Posterior cingulate gyrus (tissue), 11 donors: ENCODE results near the gene BCKDHA.

Experiments
- DNase-seq, 10 donors: peaks; one replicate each; pipeline versions ENCODE4 v3.0.0 to v3.0.0-alpha.2; 2020 to 2021; ENCODE audit warnings: mixed read lengths in 3 of 10
- intact Hi-C: fragments of 100-400 bp; cut with DNase I; formaldehyde crosslinking; loops from one replicate; pipeline ENCODE4 v1.15.1; 2023

Gene BCKDHA

DNA sequence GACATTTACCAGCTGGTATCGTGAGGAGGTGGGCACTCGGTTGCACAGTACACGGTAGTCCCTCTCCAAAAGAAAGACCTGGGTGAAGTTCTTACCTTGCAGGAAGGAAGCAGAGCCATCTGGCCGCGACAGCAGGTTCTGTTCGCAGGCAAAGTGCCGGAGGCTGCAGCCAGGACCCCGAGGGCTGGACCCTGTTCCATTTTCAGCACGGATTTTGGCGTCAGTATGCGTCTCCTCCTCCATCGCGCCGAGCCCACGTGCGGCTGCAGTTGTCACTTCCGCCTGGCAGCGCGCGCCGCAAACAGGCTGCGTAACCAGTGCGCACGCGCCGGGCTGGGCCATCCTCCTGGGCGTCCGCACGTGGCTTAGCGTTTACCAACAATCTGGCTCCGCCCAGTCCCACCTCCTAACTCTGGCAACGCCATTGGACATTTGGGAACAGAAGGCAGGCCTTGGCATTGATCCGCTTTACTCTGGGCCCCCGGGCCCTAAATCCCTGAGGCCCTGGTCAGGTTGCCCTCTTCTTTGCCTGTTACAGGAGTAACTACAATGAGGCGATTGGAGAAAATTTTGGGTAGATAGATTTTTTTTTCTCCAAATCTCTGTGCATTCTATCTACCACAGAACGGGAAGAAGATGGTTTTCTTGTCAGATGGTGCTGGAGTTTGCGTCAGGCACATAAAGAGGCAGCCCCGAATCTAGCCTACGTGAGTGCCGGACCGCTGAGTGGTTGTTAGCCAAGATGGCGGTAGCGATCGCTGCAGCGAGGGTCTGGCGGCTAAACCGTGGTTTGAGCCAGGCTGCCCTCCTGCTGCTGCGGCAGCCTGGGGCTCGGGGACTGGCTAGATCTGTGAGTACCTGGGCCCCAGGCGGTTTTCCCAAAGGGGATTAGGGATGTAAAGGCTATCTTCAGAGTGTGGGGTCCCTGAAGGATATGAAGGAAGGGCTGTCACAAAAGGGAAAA is at the start of gene BCKDHA, which contains the start of gene EXOSC5:
BCKDHA (plus strand) TSS at position 733 of the 964 bp plus-strand sequence; CDS start at position 743, 10 bp downstream.
EXOSC5 (minus strand) TSS at position 274 of the 964 bp plus-strand sequence; CDS start at position 243, 31 bp downstream.
- intact Hi-C loops: loop anchor here (2.0 kb wide), 1 partner anchor 33 kb away; the partner anchor contains the start of gene B9D2
- DNase-seq: peak; percentile 98 to 100 (median 99)

DNA sequence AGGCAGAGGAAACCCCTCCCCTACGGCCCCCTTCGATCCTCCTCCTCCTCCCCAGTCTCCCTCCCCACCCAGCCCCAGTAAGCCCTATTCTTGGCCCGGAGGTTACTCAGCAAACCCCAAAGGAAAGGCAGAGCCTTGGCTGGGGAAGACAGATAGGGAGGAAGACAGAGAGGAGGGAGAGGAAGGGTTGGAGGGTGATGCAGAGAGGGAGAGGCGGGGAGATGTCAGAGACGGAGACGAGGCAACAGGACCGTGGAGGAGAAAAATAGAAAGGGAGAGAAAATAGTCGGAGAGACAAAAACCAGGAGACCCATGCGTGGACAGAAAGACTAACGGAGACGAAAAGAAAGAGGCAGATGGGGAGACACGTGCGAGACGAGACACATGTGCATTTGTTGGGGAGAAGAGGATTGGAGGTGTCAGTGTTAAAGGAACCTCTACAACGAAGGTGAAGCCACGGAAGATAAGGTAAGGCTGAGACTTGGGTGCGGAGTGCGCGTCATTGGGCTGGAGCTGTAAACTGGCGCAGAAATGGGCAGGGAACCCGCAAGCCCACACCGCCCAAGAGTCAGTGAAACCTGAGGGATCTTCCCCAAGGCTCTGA is 46.8 kb upstream of the BCKDHA start:
- intact Hi-C loops: no loop called here
- DNase-seq: no peak

- intact Hi-C loops: no loop called here
- DNase-seq: peak in 4 of 10 donors; percentile 46 to 90 (median 62)
These were observed 46.0 kb upstream of the BCKDHA start for GRCh38 chr19:41351339-41352245.

- DNase-seq: no peak
- intact Hi-C loops: no loop called here
These were observed 45.4 kb upstream of the BCKDHA start for GRCh38 chr19:41352279-41352608.

GRCh38 chr19:41352609-41353465 is 44.8 kb upstream of the BCKDHA start:
- intact Hi-C loops: no loop called here
- peak in 3 of 10 donors; percentile 36 to 89 (median 74) for DNase-seq

- peak; percentile 26 to 94 (median 54) for DNase-seq
- intact Hi-C loops: no loop called here
These were observed 43.9 kb upstream of the BCKDHA start, which contains the start of gene TGFB1 for GRCh38 chr19:41353466-41354342. Gene TGFB1 (minus strand): TSS chr19:41353922. CDS start chr19:41353044, 878 bp downstream.

DNA sequence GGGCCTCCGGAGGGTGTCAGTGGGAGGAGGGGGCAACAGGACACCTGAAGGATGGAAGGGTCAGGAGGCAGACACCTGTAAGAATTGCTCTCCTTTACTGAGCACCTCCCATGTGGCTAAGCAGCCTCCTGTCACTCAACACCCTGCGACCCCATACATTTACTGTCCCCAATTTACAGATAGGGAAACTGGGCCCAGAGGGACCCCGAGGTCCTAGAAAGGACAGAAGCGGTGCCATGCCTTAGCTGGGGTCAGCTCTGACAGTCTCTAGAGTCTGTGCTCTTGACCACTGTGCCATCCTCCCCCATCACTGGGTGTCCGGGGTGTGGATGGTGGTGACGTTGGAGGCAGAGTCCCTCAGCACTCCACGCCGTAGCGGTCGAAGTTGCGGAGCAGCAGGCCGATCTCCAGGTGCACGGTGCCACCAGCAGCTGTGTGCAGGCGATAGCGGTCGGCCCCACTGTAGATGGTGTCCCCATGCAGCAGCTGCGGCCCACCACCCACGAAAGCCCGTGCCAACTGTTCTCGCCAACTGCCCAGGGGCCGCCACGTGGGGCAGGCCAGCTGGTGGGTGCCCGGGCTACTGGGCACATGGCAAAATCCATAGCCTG is 43.2 kb upstream of the BCKDHA start:
- intact Hi-C loops: no loop called here
- DNase-seq: no peak

DNA sequence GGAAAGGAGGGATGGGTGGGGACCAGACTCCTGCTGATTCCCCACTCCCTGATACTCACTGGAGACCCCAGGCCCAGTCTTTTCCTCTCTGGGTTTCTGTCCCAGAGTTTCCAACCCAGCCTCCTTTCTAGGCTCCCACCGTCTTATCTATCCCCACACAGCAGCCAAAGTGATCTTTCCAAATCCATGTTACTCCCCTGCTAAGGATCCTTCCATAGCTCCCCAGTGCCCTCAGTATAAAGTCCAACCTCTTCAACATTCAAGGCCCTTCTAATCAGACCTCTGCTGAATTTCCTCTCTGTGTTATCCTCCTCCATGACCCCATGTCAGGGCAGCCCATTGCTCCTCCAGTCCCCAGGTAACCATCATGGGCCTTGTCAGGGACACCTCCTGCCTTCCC is 42.6 kb upstream of the BCKDHA start:
- DNase-seq: no peak
- intact Hi-C loops: no loop called here

GRCh38 chr19:41355802-41356201 is 41.8 kb upstream of the BCKDHA start:
- intact Hi-C loops: no loop called here
- no peak for DNase-seq

DNA sequence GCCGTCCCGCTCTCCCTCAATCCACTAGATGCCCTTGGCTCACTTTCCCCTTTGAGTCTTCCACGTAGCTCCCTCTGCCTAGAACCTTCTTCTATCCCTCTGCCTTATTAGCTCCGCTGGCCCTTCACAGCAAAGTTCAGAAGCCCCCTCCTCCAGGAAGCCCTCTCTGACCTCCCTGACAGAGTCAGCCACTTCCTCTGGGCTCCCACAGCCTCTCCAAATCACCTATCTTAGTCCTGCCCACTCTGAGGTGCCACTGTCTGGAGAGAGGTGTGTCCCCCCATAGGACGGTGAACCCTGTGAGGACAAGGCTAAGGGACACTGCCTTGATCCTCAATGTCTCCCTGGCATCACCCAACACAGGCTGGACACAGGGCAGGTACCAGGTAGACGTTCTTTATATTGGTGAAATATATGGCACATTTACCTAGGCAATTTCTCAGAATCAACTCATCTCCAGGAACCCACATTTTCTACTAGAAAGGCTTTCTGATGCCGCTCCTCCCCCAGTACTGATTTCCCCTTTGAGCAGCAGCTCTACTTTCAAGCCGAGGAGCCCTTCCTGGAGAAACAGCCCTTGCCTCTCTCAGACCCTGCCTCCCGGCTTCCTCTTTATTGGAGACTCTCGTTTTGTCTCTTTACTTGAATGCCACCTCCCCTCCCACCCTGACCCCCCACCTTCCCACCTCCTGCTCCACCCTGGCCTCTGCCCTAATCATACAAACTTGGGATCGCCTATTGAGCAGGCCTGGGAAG is 40.5 kb upstream of the BCKDHA start:
- intact Hi-C loops: no loop called here

GRCh38 chr19:41357746-41358145 is 39.9 kb upstream of the BCKDHA start:
- no peak for DNase-seq
- intact Hi-C loops: no loop called here

More for the DNA sequence above, 40.5 kb upstream of the BCKDHA start:
- no peak for DNase-seq

- intact Hi-C loops: loop anchor here (10.0 kb wide), 1 partner anchor 45 kb away; the partner anchor contains the start of gene CCDC97
- no peak for DNase-seq
These were observed 37.9 kb upstream of the BCKDHA start for GRCh38 chr19:41359741-41360140.

GRCh38 chr19:41362143-41362847 is 35.3 kb upstream of the BCKDHA start:
- intact Hi-C loops: loop anchor here (10.0 kb wide), 1 partner anchor 47 kb away; the partner anchor contains the start of gene CCDC97
- no peak for DNase-seq

DNA sequence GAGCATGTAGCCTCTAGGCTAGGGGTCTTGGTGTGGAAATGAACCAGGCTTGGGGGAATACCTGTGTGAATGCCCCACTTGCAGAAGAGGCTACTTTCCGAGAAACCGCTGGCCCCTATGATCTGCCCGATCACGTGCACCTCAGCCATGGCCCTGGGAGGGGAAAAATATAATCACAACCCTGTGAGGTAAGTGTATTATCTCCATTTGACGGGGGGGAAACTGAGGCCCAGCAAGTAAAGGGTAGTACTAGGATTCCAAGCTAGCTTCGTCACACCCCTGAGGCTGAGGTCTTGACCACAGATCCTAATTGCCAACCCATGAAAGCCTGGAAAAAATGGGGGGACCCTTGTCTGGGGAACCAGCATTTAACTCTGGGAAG is 34.3 kb upstream of the BCKDHA start:
- DNase-seq: no peak
- intact Hi-C loops: loop anchor here (10.0 kb wide), 1 partner anchor 49 kb away; the partner anchor contains the start of gene CCDC97

DNA sequence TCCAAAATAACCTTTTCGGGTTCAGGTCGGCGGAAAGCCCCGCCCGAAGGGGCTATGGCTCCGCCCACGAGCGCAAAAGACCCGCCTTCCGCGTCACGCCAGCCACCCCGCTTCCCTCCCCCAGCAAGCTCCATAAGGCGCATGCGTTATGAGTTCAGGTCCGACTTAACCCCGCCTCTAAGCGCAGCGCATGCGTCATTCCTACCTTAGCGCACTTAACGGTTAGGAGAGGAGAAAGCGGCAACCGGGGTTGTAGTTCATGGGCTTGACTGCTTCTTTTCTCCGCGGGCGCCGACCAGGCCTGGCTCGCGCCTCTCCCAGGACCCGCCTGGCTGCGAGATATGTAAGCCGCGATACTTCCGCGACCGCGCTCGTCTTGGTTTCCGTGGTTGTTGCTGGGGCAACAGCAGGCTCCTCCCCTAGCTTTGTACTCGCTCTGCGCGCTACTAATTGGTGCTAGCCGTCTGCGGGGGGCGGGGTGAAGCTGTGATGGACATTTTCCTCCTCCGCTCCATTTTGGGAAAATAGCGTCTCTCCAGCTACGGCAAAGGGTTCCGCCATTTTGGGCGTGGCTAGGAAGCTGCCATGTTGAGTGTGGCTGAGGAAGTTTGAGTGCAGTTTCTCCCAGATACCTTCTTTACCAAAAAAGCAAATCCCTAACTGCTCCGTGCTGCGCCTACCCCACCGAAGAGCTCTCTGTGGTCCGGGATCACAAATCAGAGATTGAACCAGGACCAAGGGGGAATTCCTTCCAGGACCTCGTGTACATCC is 33.7 kb upstream of the BCKDHA start, which contains the start of gene B9D2:
B9D2 (minus strand) TSS at position 397 of the 771 bp plus-strand sequence. CDS start 630 bp downstream, outside the sequence.
- DNase-seq: peak; percentile 95 to 99 (median 97)
- intact Hi-C loops: loop anchor here (2.0 to 10.0 kb wide), 2 partner anchors 33 to 49 kb away; partner anchors contain the start of genes BCKDHA, CCDC97 and EXOSC5
